HG03354 (cell line): ENCODE data around the gene BUD13.

Experiments used
- ATAC-seq: cut with Tn5 transposase; IDR thresholded peaks from one replicate; pipeline ENCODE4 v1.9.1; 2021; ENCODE audit warnings: mild to moderate bottlenecking; ENCODE audit not compliant: unreplicated experiment, poor library complexity, severe bottlenecking

The BUD13 gene

DNA sequence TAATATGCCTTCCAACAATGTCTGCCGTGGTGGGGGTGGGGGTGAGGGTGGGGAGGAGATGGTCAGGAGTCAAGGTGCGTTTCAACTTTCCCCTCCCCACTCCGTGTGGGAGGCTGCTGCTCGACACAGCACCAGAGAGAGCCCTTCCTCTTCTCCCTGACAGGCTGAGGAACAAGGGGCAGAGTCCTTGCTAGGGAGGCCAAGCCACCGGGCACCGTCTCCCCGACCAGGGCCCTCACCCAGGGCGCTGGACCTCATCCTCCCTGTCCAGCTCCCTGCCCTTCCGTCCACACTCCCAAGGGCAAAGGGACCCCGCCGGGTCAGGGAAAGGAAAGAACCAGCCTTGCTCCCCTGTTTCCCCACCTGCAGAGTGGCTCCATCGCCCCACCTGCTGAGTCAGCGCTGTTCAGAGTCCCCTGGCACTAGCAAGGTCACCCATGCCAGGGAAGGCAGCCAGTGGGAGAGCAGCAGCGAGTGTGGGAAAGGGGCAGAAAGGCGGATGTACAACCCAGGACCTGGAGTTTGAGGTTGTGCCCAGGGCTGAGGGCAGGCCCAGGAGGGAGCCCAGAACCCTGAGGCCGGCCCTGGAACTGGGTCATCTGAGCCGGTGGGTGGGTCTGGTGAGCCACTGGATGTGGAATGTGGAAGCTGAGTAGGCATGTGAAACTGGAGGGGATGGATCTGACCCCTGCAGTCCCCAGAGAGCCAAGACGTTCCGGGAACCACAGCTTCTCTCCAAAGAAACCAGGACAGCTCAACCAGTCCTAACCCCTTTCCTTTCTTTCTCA is 47.2 kb downstream of the BUD13 start:
- ATAC-seq = no peak

GRCh38 chr11:116724813-116725212 is 48.0 kb downstream of the BUD13 start:
- ATAC-seq = no peak

DNA sequence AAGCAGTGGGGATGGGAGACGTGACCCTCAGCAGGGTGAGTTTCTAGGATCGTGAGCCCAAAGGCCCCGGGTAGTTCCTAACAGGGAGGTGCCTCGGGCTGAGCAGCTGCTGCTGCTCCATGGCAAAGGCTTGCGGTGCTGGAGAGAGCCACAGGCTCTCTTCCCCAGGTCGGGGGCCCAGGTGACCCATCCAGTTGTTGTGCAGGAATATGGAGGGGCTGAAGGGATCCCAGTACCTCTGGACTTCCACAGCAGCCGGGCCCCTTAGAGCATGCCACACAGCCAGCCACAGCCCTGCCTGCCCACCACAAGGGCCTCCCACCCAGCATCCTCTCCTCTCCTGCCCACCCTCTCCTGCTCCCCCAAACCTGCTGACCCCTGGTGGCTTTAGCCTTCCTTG is 49.3 kb downstream of the BUD13 start:
- no peak for ATAC-seq

- no peak for ATAC-seq
Measured at GRCh38 chr11:116721988-116722387, 50.8 kb downstream of the BUD13 start.

DNA sequence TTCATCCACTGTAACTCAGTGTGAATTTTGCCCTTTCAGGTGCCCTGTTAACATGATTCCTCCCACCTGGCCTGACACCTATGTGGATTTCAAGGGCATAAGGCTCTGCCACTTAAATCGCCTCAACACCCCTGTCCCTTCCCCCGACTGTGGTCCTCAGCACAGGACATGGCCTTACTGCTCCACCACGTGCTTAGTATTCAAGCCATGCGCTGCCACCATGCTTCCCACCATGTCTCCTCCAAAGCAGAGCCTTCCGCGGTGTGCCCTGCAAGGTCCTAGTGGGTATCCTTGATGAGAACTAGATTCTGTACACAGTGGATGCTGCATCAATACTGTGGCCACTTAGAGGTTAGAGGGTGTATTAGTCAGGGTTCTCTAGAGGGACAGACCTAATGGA is 51.9 kb downstream of the BUD13 start:
- ATAC-seq = no peak

GRCh38 chr11:116718955-116719501 is 53.8 kb downstream of the BUD13 start:
- no peak for ATAC-seq

DNA sequence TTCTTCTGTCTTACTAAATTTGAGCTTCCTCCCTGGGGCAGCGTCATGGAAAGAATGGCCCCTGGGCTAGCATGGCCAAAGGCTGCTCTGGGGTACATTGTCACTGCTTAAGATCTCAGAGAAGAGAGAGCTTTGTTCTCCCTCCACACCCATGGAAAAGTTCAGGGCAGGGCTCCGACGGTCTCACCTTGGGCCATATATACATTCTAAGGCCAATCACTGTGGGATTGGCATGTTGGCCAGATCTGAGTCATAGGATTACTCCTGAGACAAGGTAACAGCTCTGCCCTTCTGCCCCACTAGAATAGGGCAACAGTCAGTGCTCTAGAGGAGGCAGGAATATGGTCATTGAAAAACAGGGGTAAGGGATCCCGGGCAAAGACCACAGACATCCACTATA is 56.2 kb downstream of the BUD13 start:
- ATAC-seq = no peak

DNA sequence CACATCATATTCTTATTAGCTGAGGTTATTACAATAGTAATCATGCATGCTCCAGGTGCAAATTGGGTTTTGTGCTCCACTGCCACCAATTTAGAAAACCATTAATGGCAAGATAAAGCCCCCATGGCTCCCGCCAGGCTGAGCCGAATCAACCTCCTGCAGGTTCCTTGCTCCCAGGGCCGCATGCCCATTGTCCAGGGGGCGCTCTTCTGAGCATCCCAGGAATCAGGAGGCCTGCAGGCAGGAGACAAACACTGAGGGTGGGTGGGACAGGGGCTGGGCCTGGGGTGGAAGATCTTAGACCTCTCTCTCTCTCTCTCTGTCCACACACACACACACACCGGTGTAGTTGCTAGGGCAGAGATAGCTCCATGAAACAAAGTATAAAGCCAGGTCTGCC is 57.4 kb downstream of the BUD13 start:
- no peak for ATAC-seq

GRCh38 chr11:116714902-116715301 is 57.9 kb downstream of the BUD13 start:
- no peak for ATAC-seq

DNA sequence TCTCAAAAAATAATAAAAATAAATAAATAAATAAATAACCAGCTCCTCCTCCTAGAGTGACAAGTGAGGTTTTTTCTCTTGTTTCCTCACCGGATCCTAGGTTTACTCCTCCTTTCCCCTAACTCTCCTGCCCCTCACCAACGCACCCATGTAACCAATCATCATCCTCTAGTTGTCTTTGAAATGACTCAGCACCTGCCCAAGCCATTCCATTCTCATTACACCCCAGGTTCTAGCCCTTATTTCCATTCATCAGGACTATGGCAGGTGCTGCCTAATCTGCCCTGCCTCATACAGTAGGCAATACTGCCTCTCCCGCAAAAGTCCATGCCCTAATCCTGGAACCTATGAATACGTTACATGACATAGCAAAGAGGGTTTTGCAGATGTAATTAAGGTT is 60.4 kb downstream of the BUD13 start:
- ATAC-seq = no peak

- no peak for ATAC-seq
Measured at GRCh38 chr11:116710762-116711161, 62.0 kb downstream of the BUD13 start.

- ATAC-seq = no peak
Measured at GRCh38 chr11:116710001-116710674, 62.6 kb downstream of the BUD13 start.

- no peak for ATAC-seq
Measured at GRCh38 chr11:116707746-116708145, 65.0 kb downstream of the BUD13 start.

- no peak for ATAC-seq
Measured at GRCh38 chr11:116707161-116707629, 65.6 kb downstream of the BUD13 start.

- ATAC-seq = no peak
Measured at GRCh38 chr11:116703421-116703820, 69.4 kb downstream of the BUD13 start.

GRCh38 chr11:116702772-116703385 is 69.9 kb downstream of the BUD13 start:
- no peak for ATAC-seq

DNA sequence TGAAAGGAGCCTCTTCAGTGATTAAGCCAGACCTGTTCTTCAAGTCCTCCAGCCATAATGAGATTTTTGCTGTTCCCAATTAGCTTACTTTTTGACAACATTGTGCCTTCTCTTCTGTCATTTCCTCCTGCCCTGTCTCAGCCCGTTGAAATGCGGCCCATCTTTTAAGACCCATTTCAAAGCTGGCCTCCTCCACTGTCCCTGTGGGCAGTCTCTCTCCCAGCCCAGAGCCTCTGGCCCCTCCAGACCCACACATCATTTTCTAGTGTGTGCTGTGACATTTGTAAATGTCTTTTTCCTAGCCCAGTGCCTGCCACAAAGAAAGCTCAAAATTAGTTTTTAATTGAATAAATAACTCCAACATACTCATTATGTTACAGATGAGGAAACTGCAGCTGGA is 70.9 kb downstream of the BUD13 start:
- ATAC-seq = no peak

DNA sequence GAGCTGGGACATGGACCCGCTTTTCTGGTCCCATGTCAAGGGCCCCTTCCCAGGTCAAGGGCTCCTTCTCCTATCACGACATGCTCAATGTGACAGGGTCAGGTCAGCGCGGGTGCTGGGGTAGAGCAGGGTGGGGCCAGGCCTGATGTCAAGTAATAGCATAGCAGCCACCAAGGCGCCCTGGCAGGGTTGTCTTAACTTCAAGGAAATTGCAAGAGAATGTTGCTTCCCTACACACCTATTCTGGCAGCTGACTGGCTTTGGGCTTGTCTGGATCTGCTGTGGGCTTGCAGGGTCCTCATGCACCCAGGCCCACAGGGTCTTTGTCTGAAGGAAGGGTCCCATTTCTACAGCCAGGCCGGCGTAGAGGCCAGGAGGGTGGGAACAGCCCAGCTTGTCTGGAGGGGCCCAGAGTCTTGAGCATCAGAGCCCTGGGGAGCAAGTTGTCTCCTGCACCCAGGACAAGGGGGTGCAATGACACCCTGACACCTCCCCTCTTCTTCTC is 71.4 kb downstream of the BUD13 start:
- ATAC-seq = no peak

GRCh38 chr11:116700586-116701220 is 72.1 kb downstream of the BUD13 start:
- ATAC-seq = no peak
